ENCODE data around the gene ZSCAN25. TPM values are rescaled to one million over a fixed set of nuclear protein-coding genes. Genes with fewer than 3 reads are reported as not detected.

The ZSCAN25 gene
- total RNA-seq, 2 donors from 2014 or later, result 12.7 to 25.7 TPM

DNA sequence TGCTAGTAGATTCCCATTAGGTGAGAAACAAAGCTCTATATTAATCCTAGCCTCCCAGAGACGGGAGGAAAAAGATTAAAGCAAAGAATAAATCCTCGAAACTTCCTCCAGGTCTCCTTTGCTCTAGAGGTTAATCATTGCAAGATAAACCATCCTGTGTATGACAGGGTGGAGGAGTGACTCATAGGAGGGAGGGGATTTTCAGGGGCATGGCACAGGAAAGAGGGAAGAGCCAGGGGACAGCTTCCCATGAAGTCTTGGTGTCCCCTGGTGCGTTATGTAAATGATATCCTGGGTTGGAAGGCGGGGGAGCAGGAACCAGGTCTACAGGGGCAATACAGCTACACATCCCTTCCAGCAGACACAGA is 62.3 kb downstream of the ZSCAN25 start:
- peak; percentile 33 to 66 (median 50) for DNase-seq
- WGBS, 2 donors, result 37 to 45% methylated on average over 4 of the region's 4 CpGs
- TF ChIP-seq POLR2A (IDR thresholded peaks at IDR 0.05), result no peak
- TF ChIP-seq, protein P1, sequence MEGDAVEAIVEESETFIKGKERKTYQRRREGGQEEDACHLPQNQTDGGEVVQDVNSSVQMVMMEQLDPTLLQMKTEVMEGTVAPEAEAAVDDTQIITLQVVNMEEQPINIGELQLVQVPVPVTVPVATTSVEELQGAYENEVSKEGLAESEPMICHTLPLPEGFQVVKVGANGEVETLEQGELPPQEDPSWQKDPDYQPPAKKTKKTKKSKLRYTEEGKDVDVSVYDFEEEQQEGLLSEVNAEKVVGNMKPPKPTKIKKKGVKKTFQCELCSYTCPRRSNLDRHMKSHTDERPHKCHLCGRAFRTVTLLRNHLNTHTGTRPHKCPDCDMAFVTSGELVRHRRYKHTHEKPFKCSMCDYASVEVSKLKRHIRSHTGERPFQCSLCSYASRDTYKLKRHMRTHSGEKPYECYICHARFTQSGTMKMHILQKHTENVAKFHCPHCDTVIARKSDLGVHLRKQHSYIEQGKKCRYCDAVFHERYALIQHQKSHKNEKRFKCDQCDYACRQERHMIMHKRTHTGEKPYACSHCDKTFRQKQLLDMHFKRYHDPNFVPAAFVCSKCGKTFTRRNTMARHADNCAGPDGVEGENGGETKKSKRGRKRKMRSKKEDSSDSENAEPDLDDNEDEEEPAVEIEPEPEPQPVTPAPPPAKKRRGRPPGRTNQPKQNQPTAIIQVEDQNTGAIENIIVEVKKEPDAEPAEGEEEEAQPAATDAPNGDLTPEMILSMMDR (IDR thresholded peaks at IDR 0.05), result peak in 2 of 7 experiments; percentile 8 to 25
- ATAC-seq, result peak; percentile 79
- H3K27me3 ChIP-seq, result no peaks in the 10 kb centered on the region
- H3K4me1 ChIP-seq, result peaks cover 40% of the 10 kb centered on the region
- H3K4me3 ChIP-seq, result peak overlapping the region; percentile 30 to 33
- H3K9me3 ChIP-seq, result no peaks in the 10 kb centered on the region
- H3K36me3 ChIP-seq (replicated peaks in 1 of 2; ENCODE audit: insufficient read depth in 1 of 2, low read depth in 2 of 2), result peaks cover 4 to 5% of the 10 kb centered on the region in 2 donors
- peak overlapping the region; percentile 52 to 78 (median 64) for H3K27ac ChIP-seq
- intact Hi-C loops (cut with DNase I), result no loop called here

DNA sequence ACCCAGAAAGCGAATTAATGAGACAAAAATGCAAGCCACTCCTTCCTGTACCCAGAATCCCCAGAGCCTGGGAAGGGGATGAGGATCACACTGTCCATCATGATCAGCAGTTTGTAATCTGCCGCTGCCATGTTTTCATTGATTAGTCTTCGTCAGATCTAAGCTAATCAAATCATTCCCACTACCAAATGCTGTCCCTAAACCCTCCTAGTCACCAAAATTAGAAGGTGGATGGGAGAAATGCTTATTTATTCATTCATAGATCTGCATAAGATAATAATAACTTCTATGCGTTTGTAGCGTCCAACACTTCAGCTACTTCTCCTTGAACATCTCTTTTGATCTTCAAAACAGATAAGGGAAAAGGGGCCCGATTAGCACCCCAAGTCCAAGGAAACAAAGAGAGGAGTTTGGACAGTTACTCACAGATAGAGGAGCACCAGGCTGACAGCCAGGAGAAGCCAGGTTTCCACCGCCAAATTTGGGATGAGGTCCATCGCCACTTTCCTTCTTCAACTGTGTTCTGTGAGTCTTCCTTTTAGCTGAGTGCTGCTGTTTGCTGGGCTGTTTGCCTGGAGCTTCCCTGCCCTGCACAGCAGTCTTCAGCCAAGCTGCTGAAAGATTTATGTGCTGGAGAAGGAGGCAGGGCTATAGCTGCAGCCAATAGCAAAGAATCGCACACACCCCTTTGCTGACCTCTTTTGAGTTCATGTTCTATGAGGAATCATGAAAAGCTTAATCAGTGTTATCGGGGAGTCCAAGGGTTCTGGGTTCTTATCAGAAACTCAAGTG is 62.9 kb downstream of the ZSCAN25 start, which contains the start of gene CYP3A5:
Gene CYP3A5, minus strand, starts transcription at position 597 of the 792 bp plus-strand sequence. Its CDS starts 100 bp downstream, at position 497.
- Histone ChIP-seq H3K27me3 (no peaks in the 10 kb centered on the region), H3K36me3 (replicated peaks in 1 of 2; ENCODE audit: insufficient read depth in 1 of 2, low read depth in 2 of 2) (peaks cover 0 to 2% of the 10 kb centered on the region in 2 donors), H3K9me3 (no peaks in the 10 kb centered on the region), H3K4me3 (peak within 1 kb of the TSS; percentile 30 to 33), H3K4me1 (peaks cover 35% of the 10 kb centered on the region), H3K27ac (peak within 1 kb of the TSS; percentile 52 to 78 (median 64))
- DNase-seq, result peak; percentile 79 to 86 (median 83)
- TF ChIP-seq POLR2A (IDR thresholded peaks at IDR 0.05), result peak; percentile 62 to 99 (median 97)
- TF ChIP-seq, protein P1 (IDR thresholded peaks at IDR 0.05), result no peak
- ATAC-seq, result peak; percentile 87
- 45% methylated on average over 10 of the region's 10 CpGs for WGBS, 2 donors
- intact Hi-C loops (cut with DNase I), result no loop called here

Other genes with a start within 250 kb of the ZSCAN25 start
- 100 to 1,000 TPM in 1 of 2 donors, 10 to 100 TPM in 1; 60.0 to 131 TPM for gene ARPC1B, start 242.2 kb upstream of the ZSCAN25 start, total RNA-seq
- 10 to 100 TPM; 22.7 to 52.4 TPM for gene PDAP1, start 208.3 kb upstream of the ZSCAN25 start, total RNA-seq
- 10 to 100 TPM; 29.6 to 31.6 TPM for gene BUD31, start 208.0 kb upstream of the ZSCAN25 start, total RNA-seq
- 1 to 10 TPM; 1.6 to 3.4 TPM for gene PTCD1, start 178.1 kb upstream of the ZSCAN25 start, total RNA-seq
- 10 to 100 TPM; 24.4 to 31.1 TPM for gene CPSF4, start 178.0 kb upstream of the ZSCAN25 start, total RNA-seq
- 100 to 1,000 TPM in 1 of 2 donors, 10 to 100 TPM in 1; 98.6 to 259 TPM for gene ATP5MF, start 150.8 kb upstream of the ZSCAN25 start, total RNA-seq
- 10 to 100 TPM in 1 of 2 donors, 1 to 10 TPM in 1; 5.4 to 22.7 TPM for gene ZNF789, start 144.1 kb upstream of the ZSCAN25 start, total RNA-seq
- gene ZNF394, start 116.7 kb upstream of the ZSCAN25 start, total RNA-seq, result 10 to 100 TPM; 18.7 to 21.4 TPM
- gene ZKSCAN5, start 112.3 kb upstream of the ZSCAN25 start, total RNA-seq, result 1 to 10 TPM; 3.3 to 4.7 TPM
- 1 to 10 TPM; 3.9 to 7.3 TPM for gene FAM200A, start 64.8 kb upstream of the ZSCAN25 start, total RNA-seq
- gene ZNF655, start 58.3 kb upstream of the ZSCAN25 start, total RNA-seq, result 10 to 100 TPM; 73.5 to 86.4 TPM
- gene TMEM225B, start 18.7 kb upstream of the ZSCAN25 start, total RNA-seq, result under 1 TPM in 1 of 2 donors, not detected in 1; 0.52 TPM
- gene CYP3A5, start 63.0 kb downstream of the ZSCAN25 start, total RNA-seq, result 100 to 1,000 TPM; 170 to 358 TPM
- 1 to 10 TPM in 1 of 2 donors, not detected in 1; 1.3 TPM for gene CYP3A7, start 118.2 kb downstream of the ZSCAN25 start, total RNA-seq
- 100 to 1,000 TPM in 1 of 2 donors, under 1 TPM in 1; 0.99 to 267 TPM for gene CYP3A4, start 167.2 kb downstream of the ZSCAN25 start, total RNA-seq
- gene CYP3A43, start 211.1 kb downstream of the ZSCAN25 start, total RNA-seq, result 1 to 10 TPM; 2.0 to 9.9 TPM